Fibroblast of skin of abdomen (primary cell): Measurements from ENCODE around the gene FANCD2. TPM values are rescaled to one million over a fixed set of nuclear protein-coding genes. Genes with fewer than 3 reads are reported as not detected.
"Not testable (repeated sequence)": the region's sequence is repeated elsewhere in the genome, so short reads cannot be mapped to it uniquely, and the experiment has no call there.

ENCODE experiments used
- DNase-seq: peaks from one replicate; pipeline ENCODE4 v3.0.0-alpha.2; 2013
- polyA plus RNA-seq, 2 experiments: library from polyadenylated mRNA; unstranded; fragments of 120-200 nt; gene quantifications; one replicate each; pipeline ENCODE4 v1.2.1, GENCODE V29; 2013; ENCODE audit not compliant: insufficient read length in 2 of 2

Gene FANCD2
- 12.7 TPM for polyA plus RNA-seq (2013, experiment 1 of 2; ENCODE audit: insufficient read length)
- 12.1 TPM for polyA plus RNA-seq (2013, experiment 2 of 2; ENCODE audit: insufficient read length)

DNA sequence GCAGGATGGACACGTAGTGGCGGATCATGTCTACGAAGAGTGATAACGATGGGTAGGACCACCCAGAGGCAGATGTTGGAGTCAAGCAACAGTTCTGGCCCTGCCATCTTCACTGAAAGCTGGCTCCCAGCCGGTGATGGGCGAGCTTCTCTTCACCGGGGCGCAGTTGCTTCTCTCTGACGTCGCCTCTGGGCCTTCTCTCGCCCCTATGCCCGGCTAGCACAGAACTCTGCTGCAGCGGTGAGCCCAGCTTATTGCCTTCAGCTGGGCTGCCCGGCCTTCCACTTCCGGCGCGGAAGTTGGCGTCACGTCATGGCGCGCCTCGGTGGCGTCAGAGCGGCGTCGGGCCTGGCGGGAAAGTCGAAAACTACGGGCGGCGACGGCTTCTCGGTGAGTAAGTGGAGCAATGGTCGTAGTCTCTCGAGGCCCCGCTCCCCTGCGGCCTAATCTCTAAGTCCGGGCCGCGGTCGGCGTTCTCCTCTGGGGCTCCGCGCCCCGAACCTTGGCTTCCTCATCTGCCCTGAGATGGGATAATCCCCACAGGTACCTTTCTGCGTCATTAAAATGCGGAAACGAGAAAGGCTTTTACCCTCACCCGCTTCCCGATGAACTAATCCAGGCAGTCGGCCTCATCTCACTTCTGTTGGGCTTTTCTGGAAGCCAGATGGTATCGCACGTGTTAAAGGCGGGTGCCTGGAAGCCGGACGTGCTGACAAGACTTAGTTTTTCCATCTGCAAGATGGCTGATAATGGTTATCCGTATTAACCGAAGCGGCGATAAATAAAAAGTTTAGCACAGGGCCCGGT lies at the start of gene FANCD2:
Gene FANCD2, plus strand, starts transcription at position 354 of the 807 bp plus-strand sequence. CDS start 2,221 bp downstream, outside the sequence.
- DNase-seq = peak; percentile 85

DNA sequence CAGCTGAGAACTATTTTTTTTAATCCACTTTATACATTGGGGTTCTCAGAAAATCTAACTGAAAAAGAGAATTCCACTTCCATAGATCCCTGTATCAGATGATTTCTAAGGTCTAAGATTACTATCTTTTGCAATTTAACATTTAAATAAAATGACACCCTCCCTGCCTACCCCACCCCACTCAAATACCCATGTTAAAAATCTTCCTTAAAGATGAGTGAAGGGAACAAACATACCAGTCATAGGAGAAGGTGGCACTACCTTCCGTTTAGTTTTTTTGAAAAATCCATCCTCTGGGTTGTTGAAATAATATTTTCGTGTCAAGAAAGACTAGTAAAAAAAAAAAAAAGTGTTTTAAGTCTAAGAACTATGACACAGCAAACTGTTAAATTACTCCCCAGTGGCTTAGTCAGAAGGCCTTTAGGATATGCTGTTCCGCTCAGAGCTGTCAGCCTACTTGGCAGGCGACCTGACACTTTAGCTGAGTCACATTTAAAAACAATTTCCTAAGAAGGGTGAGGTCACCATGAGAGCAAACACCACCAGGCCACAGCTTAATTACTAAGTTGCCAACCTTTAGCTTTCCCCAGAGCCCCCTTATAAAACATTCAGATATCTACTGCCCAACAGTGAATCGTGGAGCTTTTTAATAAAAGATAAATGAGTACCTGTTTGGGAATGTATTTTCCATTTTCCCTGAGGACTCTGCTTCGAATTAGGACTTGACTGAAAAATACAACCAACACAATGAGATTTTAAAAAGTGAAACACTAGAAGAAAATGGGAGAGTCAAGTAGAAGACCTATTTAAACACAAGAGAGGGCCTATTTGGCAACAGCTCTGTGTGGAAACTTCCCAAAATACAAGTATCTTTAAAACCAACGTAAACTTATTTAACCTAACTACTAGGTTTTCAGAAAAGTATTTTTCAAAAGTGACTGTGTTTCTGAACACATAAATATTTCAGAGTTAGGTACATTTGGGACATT lies 49.2 kb upstream of the FANCD2 start:
- DNase-seq = peak; percentile 94

DNA sequence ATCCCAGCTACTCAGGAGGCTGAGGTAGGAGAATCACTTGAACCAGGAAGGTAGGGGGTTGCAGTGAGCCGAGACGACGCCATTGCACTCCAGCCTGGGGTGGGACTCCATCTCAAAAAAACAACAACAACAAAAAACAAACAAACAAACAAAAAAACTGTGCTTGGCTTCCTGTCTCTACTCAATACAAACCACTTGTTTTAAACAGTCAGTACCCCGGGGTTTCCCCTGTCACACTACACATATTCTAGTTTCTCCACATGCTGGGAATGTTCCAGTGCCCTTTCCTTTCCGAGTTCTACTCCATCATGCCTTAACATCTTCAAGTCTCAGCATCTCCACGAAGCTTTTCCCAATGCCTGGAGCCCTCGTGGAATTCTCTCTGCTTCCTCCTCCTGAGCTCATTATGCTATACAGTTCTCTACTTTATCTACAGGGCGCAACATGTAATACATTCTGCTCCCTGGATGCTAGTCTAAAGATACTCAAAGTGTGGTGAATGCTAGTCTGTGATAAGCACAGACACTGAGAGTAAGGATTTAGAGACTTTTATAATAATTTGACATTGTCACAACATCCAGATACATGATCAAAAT lies 47.4 kb upstream of the FANCD2 start:
- DNase-seq = no peak

DNA sequence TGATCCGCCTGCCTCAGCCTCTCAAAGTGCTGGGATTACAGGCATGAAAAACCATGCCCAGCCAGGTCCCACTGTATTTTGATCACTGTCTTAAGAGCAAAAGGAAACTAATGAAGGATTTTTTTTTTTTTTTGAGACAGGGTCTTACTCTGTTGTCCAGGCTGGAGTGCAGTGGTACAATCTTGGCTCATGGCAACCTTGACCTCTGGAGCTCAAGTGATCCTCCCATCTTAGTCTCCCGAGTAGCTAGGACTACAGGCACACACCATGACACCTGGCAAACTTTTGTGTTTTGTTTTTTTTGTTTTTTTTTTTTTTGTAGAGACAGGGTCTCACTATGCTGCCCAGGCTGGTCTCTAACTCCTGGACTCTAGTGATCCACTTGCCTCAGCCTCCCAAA lies 46.0 kb upstream of the FANCD2 start:
- no peak for DNase-seq

DNA sequence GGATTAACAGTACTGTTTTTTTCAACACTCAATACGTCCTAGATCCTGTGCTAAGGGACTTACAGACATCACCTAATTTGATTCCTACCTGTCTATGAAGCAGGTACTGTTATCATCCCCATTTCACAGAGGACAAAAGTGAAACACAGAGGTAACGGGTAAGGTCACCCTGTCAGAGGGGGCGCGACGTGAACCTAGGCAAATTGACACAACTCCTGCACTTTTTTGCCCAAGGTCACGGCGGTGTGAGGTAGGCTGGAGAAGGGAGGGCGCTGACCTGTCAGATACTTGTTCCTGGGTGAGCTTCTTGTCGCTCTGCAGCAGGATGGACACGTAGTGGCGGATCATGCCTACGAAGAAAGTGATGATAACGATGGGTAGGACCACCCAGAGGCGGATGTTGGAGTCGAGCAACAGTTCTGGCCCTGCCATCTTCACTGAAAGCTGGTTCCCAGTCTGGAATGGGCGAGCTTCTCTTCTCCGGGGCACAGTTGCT lies 40.0 kb upstream of the FANCD2 start:
- no peak for DNase-seq

GRCh38 chr3:9994086-9994844 lies 32.0 kb upstream of the FANCD2 start:
- DNase-seq = no peak

GRCh38 chr3:10000686-10001085 lies 25.6 kb upstream of the FANCD2 start:
- DNase-seq = no peak

DNA sequence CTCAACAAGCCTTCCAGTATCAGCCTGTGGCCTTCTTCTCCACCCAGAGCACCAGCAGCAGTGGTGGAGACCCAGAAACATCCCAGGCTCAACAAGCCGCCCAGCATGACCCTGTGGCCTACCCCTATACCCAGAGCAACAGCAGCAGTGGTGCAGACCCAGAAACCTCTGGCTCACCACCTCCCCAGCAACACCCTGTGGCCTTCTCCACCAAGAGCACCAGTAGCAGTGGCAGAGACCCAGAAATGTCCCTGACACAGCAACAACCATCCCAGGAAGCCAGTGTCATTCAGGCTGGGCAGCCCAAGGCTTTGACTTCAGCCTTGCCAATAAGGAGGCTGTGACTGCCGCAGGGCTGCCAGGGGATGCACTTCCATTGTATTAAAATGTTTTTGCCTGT lies 23.3 kb upstream of the FANCD2 start:
- DNase-seq = no peak

DNA sequence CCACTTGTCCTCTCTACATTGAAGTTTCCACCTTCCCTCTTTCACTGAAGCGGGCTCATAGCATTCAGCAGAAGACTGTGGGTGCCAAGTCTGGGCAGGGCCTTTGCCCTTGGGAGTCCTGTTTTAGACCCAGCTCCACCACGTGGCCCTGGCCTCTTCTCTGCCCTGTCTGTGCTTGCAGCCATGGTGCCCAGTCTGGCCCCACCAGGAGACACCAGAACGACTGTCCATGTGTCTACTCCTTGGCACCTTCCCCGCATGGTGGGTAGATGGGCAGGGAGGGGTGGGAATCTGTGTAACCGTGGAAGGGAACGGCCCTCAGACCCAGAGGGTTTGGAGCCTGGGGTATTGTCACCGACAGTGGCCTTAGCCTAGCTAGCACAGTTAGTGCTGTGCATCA lies 21.7 kb upstream of the FANCD2 start:
- DNase-seq = no peak

- no peak for DNase-seq
Observed at GRCh38 chr3:10004960-10005564, 21.2 kb upstream of the FANCD2 start.

GRCh38 chr3:10006048-10006761 lies 20.0 kb upstream of the FANCD2 start:
- DNase-seq = no peak

- DNase-seq = no peak
Observed at GRCh38 chr3:10006762-10007090, 19.5 kb upstream of the FANCD2 start.

DNA sequence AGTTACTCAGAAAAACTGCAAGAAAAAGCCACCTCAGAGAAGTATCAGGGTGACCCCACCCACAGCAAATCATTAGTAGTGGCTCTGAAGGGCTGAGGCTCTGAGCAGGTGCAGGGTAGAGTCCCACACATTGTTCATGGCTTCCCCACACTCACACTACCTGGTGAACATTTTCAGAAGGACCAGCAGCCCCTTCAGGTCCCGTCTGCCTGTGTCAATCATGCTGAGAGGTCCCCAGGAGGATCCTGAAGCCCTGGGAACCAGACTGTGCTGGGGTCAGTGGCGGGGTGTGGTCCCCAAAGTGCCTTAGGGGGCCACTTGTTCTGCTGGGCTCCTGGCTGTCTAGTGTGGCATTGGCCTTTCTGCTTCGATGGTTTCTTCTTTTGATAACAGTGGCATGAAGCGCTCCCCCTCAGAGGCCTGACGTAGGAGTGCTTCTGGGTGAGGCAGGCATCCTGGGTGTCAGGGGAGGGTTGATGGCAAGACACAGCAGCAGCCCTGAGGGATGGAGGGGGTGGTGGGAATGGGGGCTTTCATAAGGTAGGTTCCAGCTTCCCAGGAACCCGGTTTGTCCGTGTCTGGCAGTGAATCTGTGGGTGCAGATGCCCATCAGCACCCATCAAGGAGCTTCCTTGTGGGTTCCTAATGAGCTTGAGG lies 19.0 kb upstream of the FANCD2 start:
- DNase-seq = no peak

- DNase-seq = not testable (repeated sequence)
Observed at GRCh38 chr3:10008216-10008587, 18.0 kb upstream of the FANCD2 start.

DNA sequence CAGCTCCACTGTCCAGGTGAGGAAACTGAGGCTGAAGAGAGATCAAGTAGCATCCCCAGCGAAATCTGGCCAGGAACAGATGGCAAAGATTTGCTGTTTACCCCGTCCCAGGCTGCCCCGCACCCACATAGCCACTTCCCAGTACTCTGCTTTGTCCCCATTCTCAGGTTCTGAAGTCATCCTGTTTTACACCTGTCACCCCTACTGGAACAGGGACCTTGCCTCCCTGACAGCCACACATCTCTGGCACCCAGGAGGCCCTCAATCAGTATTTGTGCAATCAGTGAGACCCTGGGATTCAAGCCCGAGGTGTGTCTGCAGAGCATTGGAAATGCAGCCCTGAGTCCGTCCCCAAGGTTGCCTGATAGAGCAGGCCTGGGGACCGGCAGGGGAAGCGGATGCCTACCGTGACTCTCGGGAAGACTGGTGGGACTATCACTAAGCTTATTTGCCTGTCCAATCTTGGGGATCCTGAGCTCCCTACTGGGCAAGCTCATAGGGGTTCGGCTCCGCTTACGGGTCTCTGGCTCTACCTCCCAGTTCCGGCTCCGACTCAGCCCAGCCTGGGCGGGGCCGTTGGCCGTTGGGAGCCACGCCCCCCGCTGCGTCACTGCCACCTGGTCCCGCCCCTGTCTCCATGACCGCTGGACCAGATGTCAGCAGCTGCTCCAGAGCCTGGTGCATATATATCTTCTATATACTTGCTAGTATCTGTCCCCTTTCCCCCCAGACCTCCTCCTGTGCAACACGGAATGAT lies 17.5 kb upstream of the FANCD2 start:
- peak; percentile 67 for DNase-seq

GRCh38 chr3:10010421-10010877 lies 15.8 kb upstream of the FANCD2 start:
- DNase-seq = no peak

- peak; percentile 86 for DNase-seq
Observed at GRCh38 chr3:10010878-10011465, 15.3 kb upstream of the FANCD2 start.

GRCh38 chr3:10011631-10012030 lies 14.6 kb upstream of the FANCD2 start:
- DNase-seq = no peak

GRCh38 chr3:10012106-10012505 lies 14.1 kb upstream of the FANCD2 start:
- DNase-seq = no peak
